ENCODE results near the gene KAT7. TPM values are rescaled to one million over a fixed set of nuclear protein-coding genes. Genes with fewer than 3 reads are reported as not detected.

The KAT7 gene
- total RNA-seq, 1 donor from 2014 or later, result 12.4 TPM

DNA sequence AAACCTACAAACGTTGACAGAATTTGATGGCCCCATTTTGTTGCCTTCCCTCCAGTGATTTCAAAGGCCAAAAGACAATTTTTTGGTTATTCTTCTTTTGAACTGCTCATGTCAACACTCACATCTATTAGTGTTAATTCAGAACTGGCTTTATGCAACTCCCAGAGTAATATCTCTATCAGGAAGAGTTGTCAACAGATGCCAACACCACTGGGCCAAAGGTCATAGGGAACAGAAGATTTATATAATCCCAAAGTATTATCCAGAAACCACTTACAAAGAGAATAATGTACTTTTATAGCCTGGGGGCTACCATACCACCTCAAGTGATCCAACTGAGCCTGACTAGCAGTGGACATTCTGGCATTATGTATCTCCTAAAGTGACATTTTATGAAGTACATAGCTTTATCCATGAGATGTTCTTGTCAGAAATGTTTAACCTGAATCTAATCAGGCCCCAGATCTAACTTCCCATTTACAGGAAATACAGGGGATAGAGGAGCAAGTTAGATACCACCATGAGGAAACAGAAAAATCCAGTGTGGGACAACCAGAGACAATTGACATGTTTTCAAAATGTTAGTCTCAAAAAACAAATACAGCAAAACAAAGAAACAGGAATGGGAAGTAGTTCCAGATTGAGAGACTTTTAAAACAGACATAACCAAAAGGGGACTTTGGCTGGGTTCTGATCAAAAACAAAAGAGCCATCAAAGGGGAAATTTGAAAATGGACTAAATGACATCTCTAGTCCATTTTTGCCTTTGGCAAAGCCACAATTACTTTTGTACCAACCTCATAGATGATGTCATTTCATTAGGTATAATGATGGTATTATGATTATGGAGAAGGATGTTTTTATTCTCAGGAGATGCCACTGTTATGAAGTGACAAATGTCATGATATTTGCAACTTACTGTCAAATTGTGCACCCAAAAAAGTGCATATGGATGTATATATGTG, 43.0 kb upstream of the KAT7 start:
- TF ChIP-seq, protein P1, sequence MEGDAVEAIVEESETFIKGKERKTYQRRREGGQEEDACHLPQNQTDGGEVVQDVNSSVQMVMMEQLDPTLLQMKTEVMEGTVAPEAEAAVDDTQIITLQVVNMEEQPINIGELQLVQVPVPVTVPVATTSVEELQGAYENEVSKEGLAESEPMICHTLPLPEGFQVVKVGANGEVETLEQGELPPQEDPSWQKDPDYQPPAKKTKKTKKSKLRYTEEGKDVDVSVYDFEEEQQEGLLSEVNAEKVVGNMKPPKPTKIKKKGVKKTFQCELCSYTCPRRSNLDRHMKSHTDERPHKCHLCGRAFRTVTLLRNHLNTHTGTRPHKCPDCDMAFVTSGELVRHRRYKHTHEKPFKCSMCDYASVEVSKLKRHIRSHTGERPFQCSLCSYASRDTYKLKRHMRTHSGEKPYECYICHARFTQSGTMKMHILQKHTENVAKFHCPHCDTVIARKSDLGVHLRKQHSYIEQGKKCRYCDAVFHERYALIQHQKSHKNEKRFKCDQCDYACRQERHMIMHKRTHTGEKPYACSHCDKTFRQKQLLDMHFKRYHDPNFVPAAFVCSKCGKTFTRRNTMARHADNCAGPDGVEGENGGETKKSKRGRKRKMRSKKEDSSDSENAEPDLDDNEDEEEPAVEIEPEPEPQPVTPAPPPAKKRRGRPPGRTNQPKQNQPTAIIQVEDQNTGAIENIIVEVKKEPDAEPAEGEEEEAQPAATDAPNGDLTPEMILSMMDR (IDR thresholded peaks at IDR 0.05; ENCODE audit: insufficient read depth, low read length, severe bottlenecking), result no peak
- FAIRE-seq (no peak), DNase-seq (ENCODE audit: low read depth) (no peak)
- Histone ChIP-seq H3K4me3 (ENCODE audit: low read depth, low read length) (no peak overlapping the region), H3K27me3 (ENCODE audit: control insufficient read depth, insufficient read depth, low read length) (no peaks in the 10 kb centered on the region), H3K36me3 (ENCODE audit: control insufficient read depth, insufficient read depth, low read length) (no peaks in the 10 kb centered on the region)

DNA sequence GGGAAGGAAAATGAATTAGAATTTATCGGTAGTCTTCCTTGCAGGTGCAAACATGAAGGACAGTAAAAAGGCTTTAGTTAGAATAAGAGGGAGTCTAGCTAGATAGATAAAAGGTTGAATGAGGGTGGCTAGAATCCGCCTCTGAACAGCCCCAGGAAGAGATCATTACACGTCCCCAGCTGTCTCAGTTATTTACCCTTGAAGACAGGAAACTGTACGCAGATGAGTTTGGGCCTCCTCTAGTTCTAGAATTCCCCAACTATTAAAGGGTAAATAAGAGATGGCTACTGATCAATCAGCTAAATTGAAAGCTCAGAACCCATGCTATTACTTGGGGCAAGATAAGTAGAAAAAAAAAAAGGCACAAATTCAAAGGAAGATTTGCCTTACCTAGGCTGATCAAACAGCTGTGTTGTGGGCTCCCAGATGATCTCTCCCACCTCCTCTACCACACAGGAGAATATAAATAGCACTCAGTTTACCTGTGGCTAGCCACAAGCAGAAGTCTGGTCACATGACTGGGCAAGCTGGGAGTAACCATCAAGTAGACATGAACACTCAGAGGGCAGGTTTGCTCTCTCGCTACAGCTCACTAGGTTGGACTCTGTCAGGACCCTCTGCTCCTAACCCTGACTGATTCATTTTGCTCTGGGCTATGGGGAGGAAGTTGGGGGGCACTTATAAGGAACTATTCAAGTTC, 41.5 kb upstream of the KAT7 start:
- FAIRE-seq, result no peak
- no peaks in the 10 kb centered on the region for H3K27me3 ChIP-seq (ENCODE audit: control insufficient read depth, insufficient read depth, low read length)
- H3K4me3 ChIP-seq (ENCODE audit: low read depth, low read length), result no peak overlapping the region
- DNase-seq (ENCODE audit: low read depth), result no peak
- TF ChIP-seq, protein P1 (IDR thresholded peaks at IDR 0.05; ENCODE audit: insufficient read depth, low read length, severe bottlenecking), result no peak
- H3K36me3 ChIP-seq (ENCODE audit: control insufficient read depth, insufficient read depth, low read length), result no peaks in the 10 kb centered on the region

DNA sequence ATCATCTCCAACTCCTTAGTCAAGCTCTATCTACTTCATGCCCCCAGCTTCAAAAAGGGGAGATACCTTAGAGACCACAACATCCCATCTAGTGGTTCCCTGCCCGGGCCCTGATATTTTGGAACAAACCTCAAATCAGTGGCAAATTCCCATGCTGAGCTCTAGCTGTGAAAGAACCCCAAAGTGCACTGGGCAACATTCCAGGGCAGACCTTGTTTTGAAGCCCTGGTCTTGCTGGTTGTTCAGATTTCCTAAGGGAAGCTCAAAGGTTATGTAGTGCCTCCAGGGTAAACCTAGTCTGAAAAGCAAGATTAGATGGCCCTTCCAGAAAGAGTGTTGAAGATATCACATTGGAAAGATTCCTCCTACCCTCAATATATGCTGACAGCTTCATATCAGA, 40.8 kb upstream of the KAT7 start:
- FAIRE-seq (no peak), DNase-seq (ENCODE audit: low read depth) (no peak)
- TF ChIP-seq, protein P1 (IDR thresholded peaks at IDR 0.05; ENCODE audit: insufficient read depth, low read length, severe bottlenecking), result no peak
- Histone ChIP-seq H3K4me3 (ENCODE audit: low read depth, low read length) (no peak overlapping the region), H3K36me3 (ENCODE audit: control insufficient read depth, insufficient read depth, low read length) (no peaks in the 10 kb centered on the region), H3K27me3 (ENCODE audit: control insufficient read depth, insufficient read depth, low read length) (no peaks in the 10 kb centered on the region)

DNA sequence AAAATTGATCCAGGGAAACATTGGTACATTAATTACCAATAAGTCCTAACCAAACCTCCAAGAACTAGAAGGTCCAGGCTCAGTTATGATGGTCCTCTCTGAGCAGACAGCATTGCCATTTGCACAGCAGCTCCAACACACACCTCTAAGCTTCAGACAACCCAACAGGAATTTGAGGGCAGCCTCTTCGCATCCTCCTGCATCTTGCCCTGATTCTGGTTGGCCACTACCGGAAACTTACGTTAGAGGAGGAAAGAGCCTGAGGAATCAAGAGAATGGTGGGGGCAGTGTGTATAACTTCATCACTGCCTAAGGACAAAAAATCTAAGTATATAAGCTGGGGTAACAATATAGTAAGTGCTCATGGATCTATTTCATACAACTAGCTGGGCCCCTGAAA, 40.3 kb upstream of the KAT7 start:
- no peaks in the 10 kb centered on the region for H3K36me3 ChIP-seq (ENCODE audit: control insufficient read depth, insufficient read depth, low read length)
- DNase-seq (ENCODE audit: low read depth), result no peak
- FAIRE-seq, result no peak
- no peak overlapping the region for H3K4me3 ChIP-seq (ENCODE audit: low read depth, low read length)
- TF ChIP-seq, protein P1 (IDR thresholded peaks at IDR 0.05; ENCODE audit: insufficient read depth, low read length, severe bottlenecking), result no peak
- H3K27me3 ChIP-seq (ENCODE audit: control insufficient read depth, insufficient read depth, low read length), result no peaks in the 10 kb centered on the region

DNA sequence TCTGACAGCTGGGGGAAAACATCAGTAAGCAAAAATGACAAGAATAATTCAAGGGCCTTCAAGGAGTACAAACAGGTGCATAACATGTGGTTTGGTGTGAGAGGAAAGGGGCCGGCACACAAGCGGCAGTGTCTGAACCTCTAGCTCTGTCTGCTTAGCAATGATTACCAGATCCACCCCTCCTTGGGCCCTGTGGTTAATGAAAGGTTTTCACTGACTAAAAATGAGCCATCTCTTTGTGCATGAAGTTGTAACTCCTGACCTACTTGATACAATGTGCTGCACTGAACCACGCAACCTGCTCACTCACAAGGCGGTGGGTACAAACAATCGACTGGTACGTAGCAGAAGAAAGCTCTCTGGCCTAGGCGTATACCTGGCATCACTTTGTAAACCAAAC, 39.7 kb upstream of the KAT7 start:
- DNase-seq (ENCODE audit: low read depth), result no peak
- no peaks in the 10 kb centered on the region for H3K36me3 ChIP-seq (ENCODE audit: control insufficient read depth, insufficient read depth, low read length)
- no peak overlapping the region for H3K4me3 ChIP-seq (ENCODE audit: low read depth, low read length)
- no peaks in the 10 kb centered on the region for H3K27me3 ChIP-seq (ENCODE audit: control insufficient read depth, insufficient read depth, low read length)
- FAIRE-seq, result no peak
- TF ChIP-seq, protein P1 (IDR thresholded peaks at IDR 0.05; ENCODE audit: insufficient read depth, low read length, severe bottlenecking), result no peak
